ENCODE data around the gene CFAP251. TPM values are rescaled to one million over a fixed set of nuclear protein-coding genes. Genes with fewer than 3 reads are reported as not detected.

CFAP251 gene
- total RNA-seq, 1 experiment from 2014 or later: 0.81 TPM

GRCh38 chr12:121955258-121956237 lies 37.2 kb downstream of the CFAP251 start:
- Mint-ChIP-seq H3K36me3 (ENCODE audit: insufficient read depth in 1 of 3, low read depth in 3 of 3) (no peaks in the 10 kb centered on the region), H3K27me3 (ENCODE audit: low read depth) (peaks cover 3% of the 10 kb centered on the region; the same call in 1 of the 2 replicates), H3K27ac (no peak overlapping the region; a peak in 2 of 7 replicates), H3K4me1 (peaks cover 16 to 23% of the 10 kb centered on the region in 2 experiments), H3K9me3 (peaks cover 2 to 3% of the 10 kb centered on the region in 2 experiments; a peak in 1 of 5 replicates), H3K4me3 (no peak overlapping the region)
- Histone ChIP-seq H3K79me1 (ENCODE audit: insufficient read depth, low read depth, low read length, poor library complexity, severe bottlenecking) (no peaks in the 10 kb centered on the region), H2AFZ (ENCODE audit: low read length) (no peak overlapping the region), H3K23ac (ENCODE audit: insufficient read length, low read depth, low read length) (no peak overlapping the region), H3T11ph (ENCODE audit: low read length) (no peak overlapping the region), H3K14ac (ENCODE audit: insufficient read depth, low read length) (no peak overlapping the region), H3K9me3 (ENCODE audit: control insufficient read depth, low read depth, low read length) (no peaks in the 10 kb centered on the region), H3K4me1 (ENCODE audit: insufficient read depth, low read length) (peaks cover 3% of the 10 kb centered on the region; the same call in 1 of the 2 replicates), H3K27ac (ENCODE audit: insufficient read length, low read depth, low read length) (no peak overlapping the region), H3K9ac (ENCODE audit: extremely low read depth, insufficient read length, low read length) (no peak overlapping the region), H3K4ac (ENCODE audit: low read depth, low read length) (no peak overlapping the region), H4K8ac (replicated peaks; ENCODE audit: insufficient read length, low read depth, low read length) (no peak overlapping the region), H2BK20ac (ENCODE audit: low read depth, low read length, poor library complexity, severe bottlenecking) (no peak overlapping the region), H3K23me2 (ENCODE audit: insufficient read length, low read depth, low read length, poor library complexity, severe bottlenecking) (no peaks in the 10 kb centered on the region), H3K27me3 (ENCODE audit: insufficient read depth, low read length) (no peaks in the 10 kb centered on the region), H3K18ac (ENCODE audit: insufficient read length, low read depth, low read length) (no peak overlapping the region), H4K20me1 (ENCODE audit: control insufficient read depth, insufficient read depth, insufficient read length) (no peaks in the 10 kb centered on the region), H4K5ac (ENCODE audit: insufficient read length, low read depth, low read length) (no peak overlapping the region), H2BK12ac (ENCODE audit: insufficient read length, low read depth, low read length) (no peak overlapping the region), H3K4me2 (ENCODE audit: insufficient read depth, insufficient read length, low read length) (no peak overlapping the region), H2BK5ac (ENCODE audit: insufficient read length, low read length) (no peak overlapping the region), H3K79me2 (ENCODE audit: insufficient read depth, low read length) (no peaks in the 10 kb centered on the region), H2AK5ac (ENCODE audit: insufficient read length, low read length) (no peak overlapping the region), H2BK15ac (ENCODE audit: low read depth, low read length) (no peak overlapping the region), H4K91ac (ENCODE audit: insufficient read length, low read depth, low read length) (no peak overlapping the region), H3K56ac (ENCODE audit: insufficient read length, low read depth, low read length) (no peak overlapping the region), H2BK120ac (ENCODE audit: low read depth, low read length, poor library complexity, severe bottlenecking) (no peak overlapping the region)
- peak; percentile 70 for TF ChIP-seq CTCF (conservative IDR thresholded peaks at IDR 0.05)
- DNase-seq: no peak
- WGBS (ENCODE audit: extremely low coverage, insufficient read length, low lambda C conversion rate): no CpG with 5 or more reads among the region's 13 CpGs

Measured in H9 (cell line).